IPS-NIHi7 (cell line): ENCODE data around the gene SLC7A6.

ENCODE experiments used
- DNase-seq: peaks from one replicate; pipeline ENCODE4 v3.0.0; 2012; ENCODE audit warnings: mixed read lengths; ENCODE audit errors: extremely low spot score

SLC7A6 gene

GRCh38 chr16:68235108-68235886, 29.0 kb upstream of the SLC7A6 start:
- DNase-seq, result peak; percentile 64

DNA sequence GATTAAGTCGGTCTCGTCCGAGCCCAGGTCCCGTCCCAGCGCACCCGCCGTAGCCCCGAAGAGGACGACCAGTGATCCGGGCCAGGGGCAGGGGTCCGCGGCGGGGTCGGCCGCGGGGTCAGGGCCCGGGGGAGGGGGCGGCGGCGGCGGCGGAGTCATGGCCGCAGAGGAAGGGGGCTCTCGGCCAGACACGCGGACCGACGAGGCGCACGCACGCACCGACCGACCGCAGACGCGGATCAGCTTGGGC, 28.5 kb upstream of the SLC7A6 start, which contains the start of gene ESRP2:
ESRP2 (minus strand) TSS at position 241 of the 250 bp plus-strand sequence; CDS start at position 159, 82 bp downstream.
- no peak for DNase-seq

- peak; percentile 83 for DNase-seq
These were observed 28.0 kb upstream of the SLC7A6 start for GRCh38 chr16:68236137-68236825.

GRCh38 chr16:68236826-68237242, 27.5 kb upstream of the SLC7A6 start:
- no peak for DNase-seq

- peak; percentile 96 for DNase-seq
These were observed 26.9 kb upstream of the SLC7A6 start for GRCh38 chr16:68237243-68238028.

DNA sequence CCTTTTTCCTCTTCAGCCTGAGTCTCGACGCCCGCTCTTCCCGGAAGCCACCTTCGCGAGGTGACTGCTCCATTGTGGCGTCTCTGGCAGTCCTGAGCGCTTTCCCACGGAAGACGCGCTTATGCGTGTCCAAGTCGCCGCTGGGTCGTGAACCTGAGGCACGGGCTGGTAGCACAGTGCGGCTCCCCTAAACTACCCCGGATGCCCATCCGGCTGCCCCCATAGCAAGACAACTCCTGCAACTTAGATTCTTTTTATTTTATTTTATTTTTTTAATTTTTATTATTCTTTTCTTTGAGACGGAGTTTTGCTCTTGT, 26.3 kb upstream of the SLC7A6 start:
- DNase-seq, result no peak

DNA sequence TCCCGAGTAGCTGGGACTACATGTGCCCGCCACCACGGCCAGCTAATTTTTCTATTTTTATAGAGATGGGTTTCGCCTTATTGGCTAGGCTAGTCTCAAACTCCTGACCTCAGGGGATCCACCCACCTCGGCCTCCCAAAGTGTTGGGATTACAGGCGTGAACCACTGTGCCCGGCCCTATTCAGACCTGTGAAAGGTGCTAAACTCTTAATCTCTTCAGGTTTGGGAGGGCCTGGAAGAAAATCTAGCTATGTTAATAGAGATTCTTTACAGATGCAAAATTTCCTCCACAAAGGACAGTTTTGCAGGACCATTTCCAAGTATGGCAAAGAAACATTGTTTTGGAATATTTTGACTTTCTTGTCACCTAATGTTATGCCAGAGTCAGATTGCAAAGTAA, 22.2 kb upstream of the SLC7A6 start:
- no peak for DNase-seq

GRCh38 chr16:68242926-68243858, 21.1 kb upstream of the SLC7A6 start:
- no peak for DNase-seq

DNA sequence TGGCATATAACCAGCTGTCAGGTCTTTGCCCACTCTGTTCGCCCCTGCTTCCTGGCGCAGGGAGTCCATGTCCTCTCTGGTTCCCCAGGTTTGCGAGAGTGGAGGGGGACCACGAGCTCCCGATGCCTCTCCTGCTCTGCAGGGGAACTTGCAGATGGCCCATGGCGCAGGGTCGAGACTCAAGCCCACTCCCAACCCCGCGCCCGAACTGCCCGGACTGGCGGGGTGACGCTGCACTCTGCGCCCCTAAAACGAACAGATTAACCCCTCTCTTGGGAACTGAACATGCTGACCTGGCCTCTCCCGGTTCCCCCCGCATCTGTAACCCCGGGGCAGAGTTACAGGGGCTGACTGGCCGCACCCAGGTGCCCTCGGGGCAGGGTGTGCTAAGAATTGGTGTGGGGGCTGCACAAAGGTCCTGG, 19.8 kb upstream of the SLC7A6 start:
- no peak for DNase-seq

DNA sequence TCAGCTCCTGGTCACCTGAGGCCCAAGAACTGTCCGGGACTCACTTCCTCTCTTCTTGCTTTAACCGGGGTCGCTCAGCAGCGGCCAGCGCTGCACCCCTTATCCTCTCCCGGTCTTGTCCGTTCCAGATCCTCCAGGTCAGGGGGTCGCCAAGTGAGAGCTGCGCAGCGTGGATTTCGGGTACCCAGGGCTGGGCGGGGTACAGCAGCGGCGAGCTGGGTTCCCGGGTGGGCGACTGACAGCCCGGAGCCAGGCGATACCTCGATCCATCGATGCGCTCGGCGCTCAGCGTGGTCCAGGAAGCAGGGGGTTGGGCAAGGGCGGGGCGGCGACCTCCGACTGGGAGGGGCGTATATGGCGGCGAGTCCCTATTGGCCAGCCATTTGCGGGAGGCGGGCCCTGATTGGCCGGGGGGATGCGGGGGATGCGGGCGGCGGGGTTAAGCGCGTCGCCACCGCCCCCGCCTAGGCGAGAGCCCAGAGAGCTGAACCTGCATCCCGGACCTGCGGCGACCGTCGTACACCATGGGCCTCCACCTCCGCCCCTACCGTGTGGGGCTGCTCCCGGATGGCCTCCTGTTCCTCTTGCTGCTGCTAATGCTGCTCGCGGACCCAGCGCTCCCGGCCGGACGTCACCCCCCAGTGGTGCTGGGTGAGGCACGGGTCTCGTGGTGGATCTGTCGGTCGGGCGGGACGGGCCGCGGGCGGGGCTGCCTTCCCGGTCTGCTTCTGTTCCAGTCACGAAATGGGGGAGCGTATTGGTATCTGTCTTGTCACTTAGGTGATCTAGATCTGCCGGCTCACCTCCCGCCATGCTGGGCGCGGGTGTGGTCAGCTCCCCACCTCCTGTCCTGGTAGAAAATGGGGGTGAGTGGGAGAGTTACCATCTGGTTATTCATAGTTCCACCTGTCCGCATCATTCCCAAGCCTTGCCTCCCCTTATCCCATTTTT, 19.1 kb upstream of the SLC7A6 start, which contains the start of gene PLA2G15:
PLA2G15 (plus strand) TSS at position 471 of the 951 bp plus-strand sequence; CDS start at position 525, 54 bp downstream.
- peak; percentile 99 for DNase-seq

GRCh38 chr16:68246121-68246520, 18.2 kb upstream of the SLC7A6 start:
- DNase-seq, result no peak

DNA sequence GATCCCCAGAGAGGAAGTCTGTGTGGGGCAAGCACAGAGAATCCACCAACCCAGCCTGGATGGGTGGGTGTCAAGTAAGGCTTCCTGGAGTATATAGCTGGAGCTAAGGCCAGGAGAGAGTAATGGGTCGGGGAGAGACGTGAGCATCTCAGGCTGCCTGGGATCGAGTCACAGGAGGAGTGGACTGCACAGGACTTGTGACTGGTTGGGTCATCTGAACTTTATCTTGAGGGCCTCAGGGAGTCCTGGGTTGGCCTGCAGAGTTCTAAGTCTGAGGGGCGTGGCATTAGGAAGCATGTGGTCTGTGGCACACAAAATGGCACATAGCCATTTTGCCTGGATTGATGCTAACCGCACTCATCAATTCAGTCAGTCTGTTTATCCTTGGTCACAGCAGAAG, 17.7 kb upstream of the SLC7A6 start:
- DNase-seq, result no peak

DNA sequence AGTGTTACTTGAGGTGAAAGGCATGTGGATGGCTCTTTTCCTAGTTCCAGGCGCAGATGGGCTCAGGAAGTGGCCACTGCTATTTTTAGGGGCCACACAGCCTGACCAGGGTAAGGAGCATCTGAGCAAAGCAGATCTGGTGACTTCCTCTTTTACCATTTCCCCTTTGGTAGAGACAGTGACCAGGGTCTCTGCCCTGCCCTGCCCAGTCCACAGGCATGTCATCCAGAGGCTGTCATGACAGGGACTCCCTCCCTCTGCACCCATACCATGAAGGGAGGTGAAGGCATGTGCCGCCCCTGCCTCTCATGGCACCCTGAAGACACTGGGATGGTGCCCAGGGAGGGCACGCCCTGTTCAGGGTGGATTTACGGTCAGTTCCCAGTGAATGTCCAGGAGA, 16.9 kb upstream of the SLC7A6 start:
- no peak for DNase-seq

DNA sequence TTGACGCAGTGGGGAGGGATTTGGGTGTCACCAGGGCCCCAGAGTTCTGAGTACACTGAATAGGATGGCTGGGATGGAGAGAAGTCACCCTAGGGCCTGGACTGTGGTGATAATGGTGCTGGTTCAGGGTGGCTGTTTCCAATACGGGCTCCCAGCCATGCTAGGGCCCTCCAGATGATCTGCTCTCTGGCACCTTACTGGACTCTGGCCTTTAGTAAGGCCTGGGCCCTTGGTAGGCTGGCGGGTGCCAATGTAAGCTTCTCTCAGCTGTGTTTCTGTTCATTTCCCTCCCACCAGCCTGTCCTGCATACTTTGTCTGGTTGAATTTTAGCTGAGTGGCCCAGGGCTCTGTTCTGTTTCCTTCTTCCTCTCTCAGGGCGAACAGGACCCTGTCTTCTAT, 16.4 kb upstream of the SLC7A6 start:
- no peak for DNase-seq

DNA sequence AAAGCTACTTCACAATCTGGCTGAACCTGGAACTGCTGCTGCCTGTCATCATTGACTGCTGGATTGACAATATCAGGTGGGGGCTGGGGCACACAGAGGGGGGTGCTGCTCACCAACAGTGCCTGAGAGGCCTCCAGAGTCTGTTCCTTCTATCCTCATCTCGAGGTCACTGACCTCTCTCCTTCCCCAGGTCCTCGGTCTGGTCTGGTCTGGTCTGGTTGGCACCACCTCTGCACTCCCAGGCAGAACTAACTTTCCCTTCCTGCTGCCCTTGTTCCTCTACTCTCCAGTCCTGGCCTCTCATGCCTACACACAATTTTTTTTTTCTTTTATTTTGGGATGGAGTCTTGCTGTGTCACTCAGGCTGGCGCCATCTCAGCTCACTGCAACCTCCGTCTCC, 15.0 kb upstream of the SLC7A6 start:
- no peak for DNase-seq

DNA sequence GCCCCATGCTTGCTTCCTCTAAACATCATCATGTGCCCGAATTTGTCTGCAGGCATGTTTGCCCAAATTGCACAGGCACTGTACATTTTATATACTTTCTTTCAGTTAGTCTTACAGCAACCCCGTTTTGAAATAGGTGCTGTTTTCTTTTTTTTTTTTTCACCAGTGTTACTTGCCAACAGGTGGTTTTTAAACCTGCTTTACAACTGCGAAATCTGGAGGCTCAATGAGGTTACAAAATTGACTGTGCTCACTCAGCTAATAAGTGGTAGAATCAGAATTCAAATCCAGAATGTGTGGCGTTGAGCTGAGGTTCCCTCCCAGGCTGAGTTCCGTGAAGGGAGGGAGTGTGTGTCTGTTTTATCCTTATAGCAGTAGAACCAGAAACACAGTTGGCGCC, 13.4 kb upstream of the SLC7A6 start:
- no peak for DNase-seq

GRCh38 chr16:68251832-68252231, 12.5 kb upstream of the SLC7A6 start:
- no peak for DNase-seq

DNA sequence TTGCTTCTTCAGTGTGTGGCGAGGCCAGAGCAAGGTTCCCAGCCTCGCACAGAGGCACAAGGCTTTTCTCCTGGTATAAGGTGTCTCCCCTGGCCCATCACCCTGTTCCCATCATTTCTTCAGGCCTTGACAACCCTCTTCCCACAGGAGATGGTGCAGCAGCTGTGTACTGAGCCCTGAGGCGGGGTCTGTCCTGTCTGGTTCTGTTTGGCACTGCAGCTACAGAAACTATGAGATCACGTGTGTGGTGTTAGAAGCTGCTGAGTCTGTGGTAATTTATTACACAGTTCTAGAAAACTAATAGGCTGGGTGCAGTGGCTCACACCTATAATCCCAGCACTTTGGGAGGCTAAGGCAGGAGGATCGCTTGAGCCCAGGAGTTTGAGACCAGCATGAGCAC, 11.9 kb upstream of the SLC7A6 start:
- DNase-seq, result no peak

DNA sequence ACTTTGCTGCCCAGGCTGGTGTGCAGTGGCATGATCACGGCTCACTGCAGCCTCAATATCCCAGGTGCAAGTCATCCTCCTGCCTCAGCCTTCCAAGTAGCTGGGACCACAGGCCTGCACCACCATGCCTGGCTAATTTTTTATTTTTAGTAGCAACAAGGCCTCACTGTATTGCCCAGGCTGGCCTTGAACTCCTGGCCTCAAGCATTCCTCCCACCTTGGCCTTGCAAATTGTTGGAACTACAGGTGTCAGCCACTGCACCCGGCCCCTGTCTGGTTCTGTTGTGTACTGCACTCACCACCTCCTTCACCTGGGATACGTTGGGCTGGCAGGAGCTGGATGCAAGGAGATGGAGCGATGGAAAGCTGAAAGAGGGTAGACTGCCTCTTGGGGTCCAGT, 10.6 kb upstream of the SLC7A6 start:
- no peak for DNase-seq

GRCh38 chr16:68255712-68256111, 8.6 kb upstream of the SLC7A6 start:
- DNase-seq, result no peak
